Gastrocnemius medialis (tissue), 4 donors: ENCODE results near the gene KRT13.

ENCODE experiments used
- POLR2A ChIP-seq, 2 donors: fragments of 450-650 bp; IDR thresholded peaks; one replicate each; pipeline ENCODE4 v1.6.1; 2017; ENCODE audit warnings: antibody characterized with exemption in 2 of 2, mild to moderate bottlenecking in 2 of 2, moderate library complexity in 2 of 2
- TF ChIP-seq, protein P1 (sequence below), 5 experiments: fragments of 450-650 bp in 3 of 5; fragments of 200-600 bp in 2 of 5; sonication (generic) in 2 of 5; IDR thresholded peaks in 4 of 5; conservative IDR thresholded peaks in 1 of 5; 1 replicate in 4 of 5; 2 replicates in 1 of 5; pipeline ENCODE4 v1.5.1; 2016 to 2019; ENCODE audit warnings: antibody characterized with exemption in 5 of 5, mild to moderate bottlenecking in 3 of 5, moderate library complexity in 3 of 5

DNA sequence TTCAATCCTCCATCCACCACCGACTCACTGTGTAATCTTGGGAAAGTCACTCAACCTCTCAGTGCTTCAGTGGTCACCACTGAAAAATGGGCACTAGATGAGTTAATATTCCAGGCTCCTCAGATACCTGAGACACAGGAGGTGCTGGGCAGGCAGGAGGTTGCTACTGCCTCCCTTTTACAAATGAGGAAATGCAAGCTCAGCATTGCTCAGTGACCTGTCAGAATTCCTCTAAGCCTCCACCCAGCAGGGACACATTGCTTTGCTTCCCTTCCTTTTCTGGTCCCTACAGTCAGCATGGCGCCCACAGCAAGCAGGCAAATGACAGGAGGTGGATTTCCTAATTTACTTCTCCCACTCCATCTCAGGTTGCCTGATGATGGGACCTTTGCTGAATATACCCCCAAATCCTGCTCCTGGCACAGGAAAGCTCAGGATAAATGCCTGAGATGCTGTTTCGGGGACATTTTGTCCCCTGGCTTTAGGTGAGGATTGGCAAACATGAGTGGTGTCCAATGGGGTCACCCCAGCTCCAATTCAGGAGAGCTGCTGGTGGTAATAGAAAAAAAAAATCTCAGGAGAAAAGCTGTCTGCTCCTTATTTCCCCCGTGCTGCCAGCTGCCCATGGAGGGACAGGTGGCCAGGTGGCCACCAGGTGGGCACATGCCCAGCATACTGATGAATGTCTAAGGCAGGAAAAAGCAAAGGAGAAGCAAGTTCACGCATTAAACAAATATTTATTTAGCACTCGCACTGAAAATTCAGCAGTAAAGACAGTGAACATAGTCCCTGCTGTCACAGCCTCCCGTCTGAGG lies 5.0 kb upstream of the KRT13 start:
- TF ChIP-seq, protein P1, sequence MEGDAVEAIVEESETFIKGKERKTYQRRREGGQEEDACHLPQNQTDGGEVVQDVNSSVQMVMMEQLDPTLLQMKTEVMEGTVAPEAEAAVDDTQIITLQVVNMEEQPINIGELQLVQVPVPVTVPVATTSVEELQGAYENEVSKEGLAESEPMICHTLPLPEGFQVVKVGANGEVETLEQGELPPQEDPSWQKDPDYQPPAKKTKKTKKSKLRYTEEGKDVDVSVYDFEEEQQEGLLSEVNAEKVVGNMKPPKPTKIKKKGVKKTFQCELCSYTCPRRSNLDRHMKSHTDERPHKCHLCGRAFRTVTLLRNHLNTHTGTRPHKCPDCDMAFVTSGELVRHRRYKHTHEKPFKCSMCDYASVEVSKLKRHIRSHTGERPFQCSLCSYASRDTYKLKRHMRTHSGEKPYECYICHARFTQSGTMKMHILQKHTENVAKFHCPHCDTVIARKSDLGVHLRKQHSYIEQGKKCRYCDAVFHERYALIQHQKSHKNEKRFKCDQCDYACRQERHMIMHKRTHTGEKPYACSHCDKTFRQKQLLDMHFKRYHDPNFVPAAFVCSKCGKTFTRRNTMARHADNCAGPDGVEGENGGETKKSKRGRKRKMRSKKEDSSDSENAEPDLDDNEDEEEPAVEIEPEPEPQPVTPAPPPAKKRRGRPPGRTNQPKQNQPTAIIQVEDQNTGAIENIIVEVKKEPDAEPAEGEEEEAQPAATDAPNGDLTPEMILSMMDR (IDR thresholded peaks at IDR 0.05 in 4 of 5, conservative IDR thresholded peaks at IDR 0.05 in 1 of 5): no peak
- no peak for TF ChIP-seq POLR2A (IDR thresholded peaks at IDR 0.05)
